SK-N-SH (cell line): ENCODE measurements around the gene ARHGEF12. TPM values are rescaled to one million over a fixed set of nuclear protein-coding genes. Genes with fewer than 3 reads are reported as not detected.

Source experiments
- CTCF ChIA-PET: fragments of 300-600, 350-600 bp; formaldehyde crosslinking; extraction: SDS; loops from one replicate; lab custom pipeline; 2021; lab: Yijun Ruan, JAX
- POLR2A ChIA-PET: fragments of 350-600 bp; sonication (Branson Sonifier 250); formaldehyde crosslinking; extraction: SDS; loops from one replicate; lab custom pipeline; 2020; ENCODE audit warnings: antibody characterized with exemption, inconsistent platforms; lab: Yijun Ruan, JAX
- DNase-seq: peaks from one replicate; pipeline ENCODE4 v3.0.0; 2012
- H2AFZ ChIP-seq: fragments of 200-600 bp; sonication (generic); 2 replicates; pipeline ENCODE4 v1.8.1; 2016; ENCODE audit warnings: antibody characterized with exemption, mild to moderate bottlenecking, low read depth
- H3F3A ChIP-seq: fragments of 200-600 bp; sonication (generic); replicated peaks from 2 replicates; pipeline ENCODE3; 2016; ENCODE audit warnings: antibody characterized with exemption, mild to moderate bottlenecking; ENCODE audit not compliant: insufficient read depth
- H3K27ac ChIP-seq, 2 experiments: fragments of 200-500 bp in 1 of 2; fragments of 200-600 bp in 1 of 2; sonication (Bioruptor generic) in 1 of 2; sonication (generic), shearing (Covaris generic) in 1 of 2; 2 replicates each; pipeline versions ENCODE4 v1.5.1 to v1.6.1; 2014 to 2016; ENCODE audit warnings: low read depth in 2 of 2, inconsistent platforms in 1 of 2, low read length in 1 of 2, mild to moderate bottlenecking in 1 of 2, mixed read lengths in 1 of 2
- H3K27me3 ChIP-seq: fragments of 200-600 bp; sonication (generic), shearing (Covaris generic); 2 replicates; pipeline ENCODE4 v1.6.1; 2016; ENCODE audit warnings: mixed run types; ENCODE audit not compliant: insufficient read depth
- H3K36me3 ChIP-seq, 2 experiments: fragments of 200-500 bp in 1 of 2; fragments of 200-600 bp in 1 of 2; sonication (Bioruptor generic) in 1 of 2; sonication (generic) in 1 of 2; replicated peaks in 1 of 2; 2 replicates each; pipeline versions ENCODE3 to v1.5.1; 2014 to 2016; ENCODE audit warnings: low read length in 1 of 2, mild to moderate bottlenecking in 1 of 2; ENCODE audit not compliant: insufficient read depth in 2 of 2, control insufficient read depth in 1 of 2
- H3K4me1 ChIP-seq, 2 experiments: fragments of 200-500 bp in 1 of 2; fragments of 200-600 bp in 1 of 2; sonication (Bioruptor generic) in 1 of 2; sonication (generic), shearing (Covaris generic) in 1 of 2; 2 replicates each; pipeline versions ENCODE4 v1.5.1 to v1.6.1; 2014 to 2016; ENCODE audit warnings: low read depth in 1 of 2, low read length in 1 of 2, mixed run types in 1 of 2; ENCODE audit not compliant: insufficient read depth in 2 of 2, control insufficient read depth in 1 of 2
- H3K4me2 ChIP-seq: fragments of 200-600 bp; sonication (generic), shearing (Covaris generic); 2 replicates; pipeline ENCODE4 v1.6.1; 2017; ENCODE audit warnings: mixed run types
- H3K4me3 ChIP-seq, 2 experiments: fragments of 200-500 bp in 1 of 2; fragments of 200-600 bp in 1 of 2; sonication (Bioruptor generic) in 1 of 2; sonication (generic), shearing (Covaris generic) in 1 of 2; 2 replicates each; pipeline versions ENCODE4 v1.5.1 to v1.8.1; 2014 to 2016; ENCODE audit warnings: low read depth in 2 of 2, inconsistent platforms in 1 of 2, low read length in 1 of 2, mild to moderate bottlenecking in 1 of 2, mixed read lengths in 1 of 2, moderate library complexity in 1 of 2
- H3K79me2 ChIP-seq: fragments of 200-600 bp; sonication (generic); 2 replicates; pipeline ENCODE4 v1.8.1; 2017; ENCODE audit warnings: mild to moderate bottlenecking; ENCODE audit not compliant: insufficient read depth
- H3K9ac ChIP-seq: fragments of 200-600 bp; sonication (generic); 2 replicates; pipeline ENCODE4 v1.6.1; 2017; ENCODE audit warnings: mixed run types
- H3K9me2 ChIP-seq: fragments of 200-600 bp; sonication (generic); 2 replicates; pipeline ENCODE4 v1.6.1; 2017; ENCODE audit warnings: mixed run types
- H3K9me3 ChIP-seq: fragments of 200-600 bp; sonication (generic); 2 replicates; pipeline ENCODE4 v1.6.1; 2017; ENCODE audit warnings: mixed run types, mild to moderate bottlenecking, moderate library complexity
- H4K20me1 ChIP-seq: fragments of 200-600 bp; sonication (generic); 2 replicates; pipeline ENCODE4 v1.6.1; 2017; ENCODE audit warnings: mild to moderate bottlenecking, mixed run types; ENCODE audit not compliant: insufficient read depth
- FOSL2 ChIP-seq: IDR thresholded peaks from 2 replicates; pipeline ENCODE4 v1.4.0; 2012; ENCODE audit warnings: low read depth, mild to moderate bottlenecking, moderate library complexity, borderline replicate concordance
- FOXJ3 ChIP-seq: sonication (generic); formaldehyde crosslinking; IDR thresholded peaks from 2 replicates; pipeline ENCODE4 v1.5.1; 2020; ENCODE audit warnings: mild to moderate bottlenecking, missing genetic modification reagents
- JUND ChIP-seq: IDR thresholded peaks from 2 replicates; pipeline ENCODE4 v1.4.0; 2012
- MEF2A ChIP-seq: IDR thresholded peaks from 2 replicates; pipeline ENCODE4 v1.4.0; 2012; ENCODE audit warnings: low read depth, borderline replicate concordance
- NRF1 ChIP-seq: IDR thresholded peaks from 2 replicates; pipeline ENCODE4 v1.6.1; 2012; ENCODE audit warnings: low read depth, mild to moderate bottlenecking, low read length
- RAD21 ChIP-seq: IDR thresholded peaks from 2 replicates; pipeline ENCODE4 v1.6.1; 2012; ENCODE audit warnings: mild to moderate bottlenecking, low read length
- RCOR1 ChIP-seq: fragments of 150-350 bp; IDR thresholded peaks from 2 replicates; pipeline ENCODE4 v1.6.1; 2017; ENCODE audit warnings: antibody characterized with exemption, low read length
- REST ChIP-seq: IDR thresholded peaks from 2 replicates; pipeline ENCODE4 v1.6.1; 2012; ENCODE audit warnings: mild to moderate bottlenecking, low read depth, low read length, moderate library complexity
- RXRA ChIP-seq: IDR thresholded peaks from 2 replicates; pipeline ENCODE4 v1.4.0; 2012; ENCODE audit warnings: low read depth, mild to moderate bottlenecking, borderline replicate concordance
- SMC3 ChIP-seq: IDR thresholded peaks from 2 replicates; pipeline ENCODE4 v1.6.1; 2012; ENCODE audit warnings: low read depth, low read length, improper control_type of control experiment
- TCF12 ChIP-seq: IDR thresholded peaks from 2 replicates; pipeline ENCODE4 v1.4.0; 2012
- TEAD4 ChIP-seq: IDR thresholded peaks from 2 replicates; pipeline ENCODE4 v1.4.0; 2012; ENCODE audit warnings: mild to moderate bottlenecking, borderline replicate concordance; ENCODE audit not compliant: insufficient read depth
- USF1 ChIP-seq: IDR thresholded peaks from 2 replicates; pipeline ENCODE4 v1.4.0; 2012; ENCODE audit warnings: low read depth, borderline replicate concordance
- WGBS: methylation state at CpG from one replicate; pipeline ENCODE4 v1.1.6; 2017; ENCODE audit warnings: low lambda C conversion rate; 5-methylcytosine and 5-hydroxymethylcytosine counted together
- polyA plus RNA-seq, 3 experiments: library from polyadenylated mRNA; depleted of rRNA; stranded (reverse); fragments of >200 nt; gene quantifications; 2 replicates each; pipeline ENCODE4 v1.2.3, GENCODE V29; 2012
- TF ChIP-seq, protein P1 (sequence below): fragments of 150-350 bp; IDR thresholded peaks from 2 replicates; pipeline ENCODE4 v1.6.1; 2017; ENCODE audit warnings: antibody characterized with exemption, low read length, low read depth, borderline replicate concordance
- TF ChIP-seq, protein P2 (sequence below): fragments of 150-350 bp; IDR thresholded peaks from 2 replicates; pipeline ENCODE4 v1.6.1; 2016; ENCODE audit warnings: mild to moderate bottlenecking, low read depth, low read length

The ARHGEF12 gene
- polyA plus RNA-seq, 1 of the 3 experiments (the other 2 are of a cell fraction): 12.3 TPM

DNA sequence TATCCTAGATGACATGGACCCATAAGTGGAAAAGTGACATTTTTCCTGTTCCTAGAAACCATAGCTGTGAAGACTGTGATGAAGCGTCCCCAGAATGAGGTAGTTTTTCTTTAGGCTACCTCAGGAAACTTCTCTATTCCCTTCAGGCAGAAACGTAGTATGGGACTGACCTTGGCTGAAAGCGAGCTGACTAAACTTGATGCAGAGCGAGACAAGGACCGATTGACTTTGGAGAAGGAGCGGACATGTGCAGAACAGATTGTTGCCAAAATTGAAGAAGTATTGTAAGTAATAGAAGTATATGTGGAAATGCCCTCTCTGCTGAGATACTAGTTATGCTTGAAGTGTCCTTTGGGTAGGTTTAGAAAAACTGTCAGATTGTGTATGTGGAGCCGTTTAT lies 110.6 kb downstream of the ARHGEF12 start:
- ChIA-PET CTCF (interaction anchor here (1.0 to 1.4 kb wide), 2 partner anchors 21 to 112 kb away, joined by 3 to 12 read pairs; no protein-coding TSS in a partner anchor), POLR2A (no interaction called here)
- 97% methylated on average over 7 of the region's 7 CpGs for WGBS
- no peaks in the 10 kb centered on the region for H3K27me3 ChIP-seq
- H3K9me2 ChIP-seq: no peaks in the 10 kb centered on the region
- H3K4me1 ChIP-seq: no peaks in the 10 kb centered on the region
- H3K4me2 ChIP-seq: no peak overlapping the region
- no peaks in the 10 kb centered on the region for H3K9me3 ChIP-seq
- H2AFZ ChIP-seq: no peak overlapping the region
- H3K9ac ChIP-seq: no peak overlapping the region
- H3K4me3 ChIP-seq: no peak overlapping the region
- H3F3A ChIP-seq: no peaks in the 10 kb centered on the region
- H4K20me1 ChIP-seq: no peaks in the 10 kb centered on the region
- TF ChIP-seq FOXJ3: no peak
- no peak for TF ChIP-seq RAD21
- TF ChIP-seq TCF12: no peak
- no peak for TF ChIP-seq REST
- TF ChIP-seq SMC3: no peak
- TF ChIP-seq, protein P1, sequence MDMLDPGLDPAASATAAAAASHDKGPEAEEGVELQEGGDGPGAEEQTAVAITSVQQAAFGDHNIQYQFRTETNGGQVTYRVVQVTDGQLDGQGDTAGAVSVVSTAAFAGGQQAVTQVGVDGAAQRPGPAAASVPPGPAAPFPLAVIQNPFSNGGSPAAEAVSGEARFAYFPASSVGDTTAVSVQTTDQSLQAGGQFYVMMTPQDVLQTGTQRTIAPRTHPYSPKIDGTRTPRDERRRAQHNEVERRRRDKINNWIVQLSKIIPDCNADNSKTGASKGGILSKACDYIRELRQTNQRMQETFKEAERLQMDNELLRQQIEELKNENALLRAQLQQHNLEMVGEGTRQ: no peak
- TF ChIP-seq RXRA: no peak
- TF ChIP-seq NRF1: no peak
- TF ChIP-seq, protein P2, sequence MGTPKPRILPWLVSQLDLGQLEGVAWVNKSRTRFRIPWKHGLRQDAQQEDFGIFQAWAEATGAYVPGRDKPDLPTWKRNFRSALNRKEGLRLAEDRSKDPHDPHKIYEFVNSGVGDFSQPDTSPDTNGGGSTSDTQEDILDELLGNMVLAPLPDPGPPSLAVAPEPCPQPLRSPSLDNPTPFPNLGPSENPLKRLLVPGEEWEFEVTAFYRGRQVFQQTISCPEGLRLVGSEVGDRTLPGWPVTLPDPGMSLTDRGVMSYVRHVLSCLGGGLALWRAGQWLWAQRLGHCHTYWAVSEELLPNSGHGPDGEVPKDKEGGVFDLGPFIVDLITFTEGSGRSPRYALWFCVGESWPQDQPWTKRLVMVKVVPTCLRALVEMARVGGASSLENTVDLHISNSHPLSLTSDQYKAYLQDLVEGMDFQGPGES: no peak
- no peak for TF ChIP-seq JUND
- TF ChIP-seq, all 33 proteins: peak for 0
- Histone ChIP-seq H3K79me2 (no peaks in the 10 kb centered on the region), H3K27ac (no peak overlapping the region), H3K36me3 (peaks cover 81 to 88% of the 10 kb centered on the region in 2 experiments)
- DNase-seq: no peak

DNA sequence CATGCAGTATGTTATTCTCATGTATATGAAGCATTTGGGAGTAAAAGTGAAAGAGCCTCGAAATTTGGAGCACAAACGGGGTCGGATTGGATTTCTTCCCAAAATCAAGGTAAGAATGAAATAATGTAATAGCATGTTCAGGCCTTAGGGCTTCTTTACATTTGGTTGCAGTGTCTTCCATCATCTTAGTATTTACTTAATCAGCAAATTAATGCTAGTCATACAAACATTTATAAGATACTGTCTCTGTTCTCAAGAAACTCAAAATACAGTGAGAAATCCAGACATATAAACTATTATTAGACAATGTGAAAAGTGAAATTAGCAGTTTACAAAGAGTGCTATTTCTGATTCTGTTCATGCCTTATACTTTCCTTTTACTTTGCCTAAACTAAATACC lies 112.0 kb downstream of the ARHGEF12 start:
- ChIA-PET POLR2A (no interaction called here), CTCF (interaction anchor here (1.2 kb wide), 1 partner anchor 9 kb away, joined by 3 read pairs; no protein-coding TSS in a partner anchor)
- no peaks in the 10 kb centered on the region for H4K20me1 ChIP-seq
- H2AFZ ChIP-seq: no peak overlapping the region
- no peaks in the 10 kb centered on the region for H3F3A ChIP-seq
- H3K79me2 ChIP-seq: no peaks in the 10 kb centered on the region
- H3K9me2 ChIP-seq: no peaks in the 10 kb centered on the region
- no peak overlapping the region for H3K4me3 ChIP-seq
- H3K36me3 ChIP-seq: peaks cover 83 to 88% of the 10 kb centered on the region in 2 experiments
- H3K27ac ChIP-seq: no peak overlapping the region
- H3K4me2 ChIP-seq: no peak overlapping the region
- H3K4me1 ChIP-seq: no peaks in the 10 kb centered on the region
- no peak for DNase-seq
- no peak overlapping the region for H3K9ac ChIP-seq
- no peaks in the 10 kb centered on the region for H3K27me3 ChIP-seq
- no peaks in the 10 kb centered on the region for H3K9me3 ChIP-seq
- WGBS: 96% methylated on average over 3 of the region's 3 CpGs
- TF ChIP-seq FOSL2 (no peak), USF1 (no peak), RCOR1 (no peak), MEF2A (no peak), JUND (no peak), FOXJ3 (no peak), TEAD4 (no peak), REST (no peak)
- TF ChIP-seq, protein P2: no peak
